Testis (tissue), 2 donors: ENCODE data around the gene EFNB2.

ENCODE experiments used
- CTCF ChIP-seq, 3 experiments: fragments of 450-650 bp in 2 of 3; fragments of 200-600 bp in 1 of 3; sonication (generic) in 1 of 3; IDR thresholded peaks; one replicate each; pipeline ENCODE4 v1.5.1; 2016 to 2019; ENCODE audit warnings: antibody characterized with exemption in 3 of 3, mild to moderate bottlenecking in 2 of 3, moderate library complexity in 1 of 3
- POLR2A ChIP-seq: fragments of 450-650 bp; IDR thresholded peaks from one replicate; pipeline ENCODE4 v1.6.1; 2017; ENCODE audit warnings: antibody characterized with exemption, mild to moderate bottlenecking, moderate library complexity

- TF ChIP-seq CTCF (IDR thresholded peaks at IDR 0.05) (no peak), POLR2A (peak; percentile 93)
Measured at GRCh38 chr13:106567474-106568298, 32.2 kb upstream of the EFNB2 start, which contains the start of gene ARGLU1.
